Liver (tissue), 9 donors: ENCODE results near the gene FBP2. TPM values are rescaled to one million over a fixed set of nuclear protein-coding genes. Genes with fewer than 3 reads are reported as not detected.

Source experiments
- DNase-seq: peaks from one replicate; pipeline ENCODE4 v3.0.0-alpha.2; 2017; ENCODE audit warnings: low spot score
- H3K27ac ChIP-seq, 2 donors: one replicate each; pipeline ENCODE4 v1.7.0; 2013; ENCODE audit warnings: inconsistent platforms in 2 of 2, low read length in 2 of 2, control low read depth in 1 of 2, low read depth in 1 of 2, mild to moderate bottlenecking in 1 of 2
- H3K27me3 ChIP-seq, 4 donors: one replicate each; pipeline versions ENCODE4 v1.6.1 to v1.7.0; 2013; ENCODE audit warnings: low read length in 3 of 4, inconsistent platforms in 1 of 4, mild to moderate bottlenecking in 1 of 4, moderate library complexity in 1 of 4; ENCODE audit not compliant: control insufficient read depth in 4 of 4, insufficient read depth in 4 of 4
- H3K36me3 ChIP-seq, 4 donors: one replicate each; pipeline versions ENCODE4 v1.6.1 to v1.7.0; 2013; ENCODE audit warnings: low read length in 3 of 4, mild to moderate bottlenecking in 3 of 4, low read depth in 1 of 4, moderate library complexity in 1 of 4; ENCODE audit not compliant: control insufficient read depth in 4 of 4, insufficient read depth in 3 of 4
- H3K4me1 ChIP-seq, 4 donors: one replicate each; pipeline versions ENCODE4 v1.6.1 to v1.7.0; 2013; ENCODE audit warnings: low read length in 3 of 4, mild to moderate bottlenecking in 3 of 4, moderate library complexity in 1 of 4; ENCODE audit not compliant: control insufficient read depth in 4 of 4, insufficient read depth in 4 of 4
- H3K4me3 ChIP-seq, 3 donors: one replicate each; pipeline versions ENCODE4 v1.6.1 to v1.7.0; 2013; ENCODE audit warnings: low read length in 3 of 3, control low read depth in 1 of 3, low read depth in 1 of 3, mild to moderate bottlenecking in 1 of 3
- H3K9ac ChIP-seq, 2 donors: one replicate each; pipeline ENCODE4 v1.7.0; 2013; ENCODE audit warnings: low read length in 2 of 2, mild to moderate bottlenecking in 2 of 2, moderate library complexity in 2 of 2, control low read depth in 1 of 2, low read depth in 1 of 2
- H3K9me3 ChIP-seq, 4 donors: one replicate each; pipeline versions ENCODE4 v1.6.1 to v1.7.0; 2013; ENCODE audit warnings: low read length in 3 of 4; ENCODE audit not compliant: control insufficient read depth in 4 of 4
- EGR1 ChIP-seq, 2 donors: IDR thresholded peaks; 2 replicates each; pipeline ENCODE4 v1.6.1; 2016 to 2018; ENCODE audit warnings: antibody characterized with exemption in 2 of 2, low read depth in 2 of 2
- FOXA1 ChIP-seq: IDR thresholded peaks from 2 replicates; pipeline ENCODE4 v1.6.1; 2016; ENCODE audit warnings: antibody characterized with exemption
- FOXA2 ChIP-seq: IDR thresholded peaks from 2 replicates; pipeline ENCODE4 v1.6.1; 2016; ENCODE audit warnings: antibody characterized with exemption
- GABPA ChIP-seq, 2 donors: IDR thresholded peaks in 1 of 2; conservative IDR thresholded peaks in 1 of 2; 2 replicates each; pipeline ENCODE4 v1.6.1; 2016; ENCODE audit warnings: antibody characterized with exemption in 2 of 2, mild to moderate bottlenecking in 1 of 2, moderate library complexity in 1 of 2
- HNF4A ChIP-seq, 2 donors: conservative IDR thresholded peaks; 2 replicates each; pipeline ENCODE4 v1.6.1; 2016; ENCODE audit warnings: antibody characterized with exemption in 2 of 2, mild to moderate bottlenecking in 2 of 2
- HNF4G ChIP-seq: IDR thresholded peaks from 2 replicates; pipeline ENCODE4 v1.6.1; 2016; ENCODE audit warnings: antibody characterized with exemption
- JUND ChIP-seq, 2 donors: IDR thresholded peaks; 2 replicates each; pipeline ENCODE4 v1.6.1; 2016; ENCODE audit warnings: antibody characterized with exemption in 2 of 2
- MAX ChIP-seq: IDR thresholded peaks from 2 replicates; pipeline ENCODE4 v1.6.1; 2016; ENCODE audit warnings: antibody characterized with exemption
- NR2F2 ChIP-seq: IDR thresholded peaks from 2 replicates; pipeline ENCODE4 v1.6.1; 2016; ENCODE audit warnings: antibody characterized with exemption
- RAD21 ChIP-seq, 2 donors: IDR thresholded peaks; 2 replicates each; pipeline ENCODE4 v1.6.1; 2016; ENCODE audit warnings: antibody characterized with exemption in 2 of 2, mild to moderate bottlenecking in 2 of 2
- REST ChIP-seq: IDR thresholded peaks from 2 replicates; pipeline ENCODE4 v1.6.1; 2016; ENCODE audit warnings: antibody characterized with exemption, mild to moderate bottlenecking
- RXRA ChIP-seq, 2 donors: IDR thresholded peaks; 2 replicates each; pipeline ENCODE4 v1.6.1; 2017 to 2018; ENCODE audit warnings: antibody characterized with exemption in 2 of 2, mild to moderate bottlenecking in 1 of 2
- SP1 ChIP-seq: IDR thresholded peaks from 2 replicates; pipeline ENCODE4 v1.6.1; 2018; ENCODE audit warnings: antibody characterized with exemption, mild to moderate bottlenecking
- TAF1 ChIP-seq: conservative IDR thresholded peaks from 2 replicates; pipeline ENCODE4 v1.6.1; 2016; ENCODE audit warnings: antibody characterized with exemption, mild to moderate bottlenecking
- YY1 ChIP-seq: IDR thresholded peaks from 2 replicates; pipeline ENCODE4 v1.6.1; 2016; ENCODE audit warnings: antibody characterized with exemption, mild to moderate bottlenecking
- WGBS: extraction: QIAGEN DNeasy Blood & Tissue Kit; methylation state at CpG from one replicate; pipeline ENCODE4 v1.1.7; 2013; 5-methylcytosine and 5-hydroxymethylcytosine counted together
- polyA plus RNA-seq, 2 donors: library from polyadenylated mRNA; stranded (reverse) in 1 of 2; unstranded in 1 of 2; fragments of 200-250 nt in 1 of 2; fragments of >200 nt in 1 of 2; fragmentation: Nextera tagmentation in 1 of 2; extraction: Ambion mirVana in 1 of 2; gene quantifications; one replicate each; pipeline versions ENCODE4 v1.2.1 to v1.2.3, GENCODE V29; 2013 to 2015
- total RNA-seq, 2 donors: library from RNA; depleted of rRNA; stranded (reverse); fragments of >200 nt; gene quantifications; one replicate each; pipeline ENCODE4 v1.2.3, GENCODE V29; 2014
- TF ChIP-seq, protein P1 (sequence below): fragments of 150-350 bp; IDR thresholded peaks from 2 replicates; pipeline ENCODE4 v1.5.1; 2017; ENCODE audit warnings: improper control_type of control experiment, low read depth, low read length; ENCODE audit not compliant: missing input control
- TF ChIP-seq, protein P2 (sequence below): IDR thresholded peaks from 2 replicates; pipeline ENCODE4 v1.6.1; 2016; ENCODE audit warnings: antibody characterized with exemption
- TF ChIP-seq, protein P3 (sequence below): IDR thresholded peaks from 2 replicates; pipeline ENCODE4 v1.6.1; 2016; ENCODE audit warnings: antibody characterized with exemption
- donor health status: healthy.
- donor health status: healthy.
- donor health status: healthy.
- donor health status: healthy.
- donor health status: healthy.

FBP2 gene
- total and polyA plus RNA-seq, 4 donors = not detected

DNA sequence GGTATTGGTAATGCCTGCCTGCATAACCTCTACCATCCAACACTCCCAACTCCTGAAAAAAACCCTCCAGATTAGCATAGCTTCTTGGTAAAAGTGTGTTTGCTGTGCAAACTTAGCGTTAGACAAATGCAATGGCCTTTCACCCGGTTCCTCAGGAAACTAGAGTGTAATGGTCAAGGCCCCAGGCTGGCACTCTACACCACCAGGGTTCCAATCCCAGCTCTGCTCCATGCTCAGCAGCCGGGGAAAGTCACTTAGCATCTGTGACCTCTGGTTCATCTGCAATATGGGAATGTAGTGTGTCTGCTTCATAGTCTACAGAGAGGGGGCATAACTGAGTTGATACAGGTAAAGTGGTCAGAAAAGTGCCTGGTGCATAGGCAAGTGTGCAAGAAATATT, 36.7 kb upstream of the FBP2 start:
- H3K9me3 ChIP-seq = no peaks in the 10 kb centered on the region
- TF ChIP-seq FOXA2 = no peak
- peak; percentile 68 to 78 for TF ChIP-seq HNF4A (conservative IDR thresholded peaks at IDR 0.05)
- no peak for TF ChIP-seq GABPA (IDR thresholded peaks at IDR 0.05 in 1 of 2, conservative IDR thresholded peaks at IDR 0.05 in 1 of 2)
- TF ChIP-seq REST = peak; percentile 48
- TF ChIP-seq RXRA (IDR thresholded peaks at IDR 0.05) = peak; percentile 81 to 89
- TF ChIP-seq YY1 = peak; percentile 34
- TF ChIP-seq JUND (IDR thresholded peaks at IDR 0.05) = peak in 1 of 2 donors; percentile 4
- TF ChIP-seq, protein P1, sequence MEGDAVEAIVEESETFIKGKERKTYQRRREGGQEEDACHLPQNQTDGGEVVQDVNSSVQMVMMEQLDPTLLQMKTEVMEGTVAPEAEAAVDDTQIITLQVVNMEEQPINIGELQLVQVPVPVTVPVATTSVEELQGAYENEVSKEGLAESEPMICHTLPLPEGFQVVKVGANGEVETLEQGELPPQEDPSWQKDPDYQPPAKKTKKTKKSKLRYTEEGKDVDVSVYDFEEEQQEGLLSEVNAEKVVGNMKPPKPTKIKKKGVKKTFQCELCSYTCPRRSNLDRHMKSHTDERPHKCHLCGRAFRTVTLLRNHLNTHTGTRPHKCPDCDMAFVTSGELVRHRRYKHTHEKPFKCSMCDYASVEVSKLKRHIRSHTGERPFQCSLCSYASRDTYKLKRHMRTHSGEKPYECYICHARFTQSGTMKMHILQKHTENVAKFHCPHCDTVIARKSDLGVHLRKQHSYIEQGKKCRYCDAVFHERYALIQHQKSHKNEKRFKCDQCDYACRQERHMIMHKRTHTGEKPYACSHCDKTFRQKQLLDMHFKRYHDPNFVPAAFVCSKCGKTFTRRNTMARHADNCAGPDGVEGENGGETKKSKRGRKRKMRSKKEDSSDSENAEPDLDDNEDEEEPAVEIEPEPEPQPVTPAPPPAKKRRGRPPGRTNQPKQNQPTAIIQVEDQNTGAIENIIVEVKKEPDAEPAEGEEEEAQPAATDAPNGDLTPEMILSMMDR = no peak
- TF ChIP-seq NR2F2 = no peak
- TF ChIP-seq EGR1 (IDR thresholded peaks at IDR 0.05; ENCODE audit: low read depth in 2 of 2) = no peak
- TF ChIP-seq MAX = peak; percentile 39
- TF ChIP-seq, protein P2, sequence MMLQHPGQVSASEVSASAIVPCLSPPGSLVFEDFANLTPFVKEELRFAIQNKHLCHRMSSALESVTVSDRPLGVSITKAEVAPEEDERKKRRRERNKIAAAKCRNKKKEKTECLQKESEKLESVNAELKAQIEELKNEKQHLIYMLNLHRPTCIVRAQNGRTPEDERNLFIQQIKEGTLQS = no peak
- no peak for TF ChIP-seq TAF1
- TF ChIP-seq, protein P3, sequence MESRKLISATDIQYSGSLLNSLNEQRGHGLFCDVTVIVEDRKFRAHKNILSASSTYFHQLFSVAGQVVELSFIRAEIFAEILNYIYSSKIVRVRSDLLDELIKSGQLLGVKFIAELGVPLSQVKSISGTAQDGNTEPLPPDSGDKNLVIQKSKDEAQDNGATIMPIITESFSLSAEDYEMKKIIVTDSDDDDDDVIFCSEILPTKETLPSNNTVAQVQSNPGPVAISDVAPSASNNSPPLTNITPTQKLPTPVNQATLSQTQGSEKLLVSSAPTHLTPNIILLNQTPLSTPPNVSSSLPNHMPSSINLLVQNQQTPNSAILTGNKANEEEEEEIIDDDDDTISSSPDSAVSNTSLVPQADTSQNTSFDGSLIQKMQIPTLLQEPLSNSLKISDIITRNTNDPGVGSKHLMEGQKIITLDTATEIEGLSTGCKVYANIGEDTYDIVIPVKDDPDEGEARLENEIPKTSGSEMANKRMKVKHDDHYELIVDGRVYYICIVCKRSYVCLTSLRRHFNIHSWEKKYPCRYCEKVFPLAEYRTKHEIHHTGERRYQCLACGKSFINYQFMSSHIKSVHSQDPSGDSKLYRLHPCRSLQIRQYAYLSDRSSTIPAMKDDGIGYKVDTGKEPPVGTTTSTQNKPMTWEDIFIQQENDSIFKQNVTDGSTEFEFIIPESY = no peak
- no peak for TF ChIP-seq HNF4G
- TF ChIP-seq SP1 = peak; percentile 83
- TF ChIP-seq RAD21 (IDR thresholded peaks at IDR 0.05) = peak in 1 of 2 donors; percentile 28
- TF ChIP-seq FOXA1 = no peak
- H3K27ac ChIP-seq = peak overlapping the region in 1 of 2 donors; percentile 68
- H3K4me3 ChIP-seq = no peak overlapping the region
- H3K27me3 ChIP-seq = no peaks in the 10 kb centered on the region
- no peak for DNase-seq
- peaks cover 0 to 12% (median 4%) of the 10 kb centered on the region in 4 donors for H3K36me3 ChIP-seq
- peaks cover 11 to 71% (median 58%) of the 10 kb centered on the region in 4 donors for H3K4me1 ChIP-seq
- H3K9ac ChIP-seq = no peak overlapping the region
- 31% methylated on average over 3 of the region's 3 CpGs for WGBS
